GF-D8 (cell line): Measurements from ENCODE around the gene DCTN3.

Source experiments
- DNase-seq: peaks from one replicate; lab custom pipeline; 2025; lab: John Stamatoyannopoulos, UW

Gene DCTN3

GRCh38 chr9:34623374-34624235 is 3.3 kb upstream of the DCTN3 start:
- no peak for DNase-seq

GRCh38 chr9:34615132-34615531 is 5.2 kb downstream of the DCTN3 start:
- no peak for DNase-seq

GRCh38 chr9:34612788-34613390 is 7.4 kb downstream of the DCTN3 start:
- DNase-seq: peak; percentile 39

GRCh38 chr9:34611811-34612787 is 8.2 kb downstream of the DCTN3 start, which contains the start of gene RPP25L:
Gene RPP25L, minus strand, starts transcription at chr9:34612097. Its CDS starts 801 bp downstream, at chr9:34611296.
- peak; percentile 54 for DNase-seq

- no peak for DNase-seq
These were observed 9.0 kb downstream of the DCTN3 start for GRCh38 chr9:34611251-34611810.

- DNase-seq: no peak
These were observed 9.7 kb downstream of the DCTN3 start for GRCh38 chr9:34610434-34611206.

- no peak for DNase-seq
These were observed 13.0 kb downstream of the DCTN3 start for GRCh38 chr9:34607331-34607730.

GRCh38 chr9:34606905-34607304 is 13.4 kb downstream of the DCTN3 start:
- no peak for DNase-seq

GRCh38 chr9:34606190-34606589 is 14.1 kb downstream of the DCTN3 start:
- no peak for DNase-seq

- no peak for DNase-seq
These were observed 16.6 kb downstream of the DCTN3 start for GRCh38 chr9:34603610-34604231.

- no peak for DNase-seq
These were observed 18.2 kb downstream of the DCTN3 start for GRCh38 chr9:34601937-34602573.

GRCh38 chr9:34600908-34601307 is 19.4 kb downstream of the DCTN3 start:
- no peak for DNase-seq

GRCh38 chr9:34599546-34599945 is 20.7 kb downstream of the DCTN3 start:
- no peak for DNase-seq

GRCh38 chr9:34594177-34594576 is 26.1 kb downstream of the DCTN3 start:
- DNase-seq: no peak

- DNase-seq: no peak
These were observed 27.2 kb downstream of the DCTN3 start for GRCh38 chr9:34592895-34593601.

- no peak for DNase-seq
These were observed 28.1 kb downstream of the DCTN3 start for GRCh38 chr9:34591917-34592866.

GRCh38 chr9:34591248-34591916 is 28.9 kb downstream of the DCTN3 start:
- DNase-seq: no peak
